Left lung (tissue), 10 donors: Measurements from ENCODE around the gene SMARCAD1. TPM values are rescaled to one million over a fixed set of nuclear protein-coding genes. Genes with fewer than 3 reads are reported as not detected.
"Not testable (repeated sequence)": the region's sequence is repeated elsewhere in the genome, so short reads cannot be mapped to it uniquely, and the experiment has no call there.

ENCODE experiments used
- ATAC-seq: fragments of 200-7000 bp; cut with Tn5 transposase; one replicate; pipeline ENCODE4 v1.9.1; 2020; ENCODE audit warnings: moderate library complexity
- DNase-seq, 4 donors: peaks; one replicate each; pipeline ENCODE4 v3.0.0-alpha.2; 2013 to 2020
- H3K27ac ChIP-seq, 2 donors: fragments of 200-600 bp; sonication (generic) in 1 of 2; one replicate each; pipeline versions ENCODE4 v1.5.0 to v1.8.0; 2020 to 2021
- H3K27me3 ChIP-seq, 2 donors: fragments of 200-600 bp; sonication (generic) in 1 of 2; one replicate each; pipeline versions ENCODE4 v1.5.0 to v1.8.0; 2020 to 2021
- H3K36me3 ChIP-seq, 2 donors: fragments of 200-600 bp; sonication (generic) in 1 of 2; one replicate each; pipeline versions ENCODE4 v1.5.0 to v1.8.0; 2020 to 2021
- H3K4me1 ChIP-seq, 2 donors: fragments of 200-600 bp; one replicate each; pipeline ENCODE4 v1.8.0; 2021
- H3K4me3 ChIP-seq, 2 donors: fragments of 200-600 bp; sonication (generic) in 1 of 2; one replicate each; pipeline versions ENCODE4 v1.5.0 to v1.8.0; 2020 to 2021; ENCODE audit warnings: mild to moderate bottlenecking in 1 of 2
- H3K9me3 ChIP-seq, 2 donors: fragments of 200-600 bp; sonication (generic) in 1 of 2; one replicate each; pipeline versions ENCODE4 v1.5.0 to v1.8.0; 2020 to 2021
- CTCF ChIP-seq, 2 donors: fragments of 200-600 bp; sonication (generic) in 1 of 2; IDR thresholded peaks; one replicate each; pipeline versions ENCODE4 v1.5.0 to v1.8.0; 2021; ENCODE audit warnings: antibody characterized with exemption in 2 of 2
- intact Hi-C, 2 donors: fragments of 100-400 bp; cut with DNase I; formaldehyde crosslinking; loops; one replicate each; pipeline versions ENCODE4 v1.11.2 to v1.14.2; 2022
- polyA plus RNA-seq, 6 donors: library from polyadenylated mRNA; unstranded; fragments of 120-200 nt; gene quantifications; one replicate each; pipeline ENCODE4 v1.2.1, GENCODE V29; 2013; ENCODE audit not compliant: insufficient read length in 6 of 6
- total RNA-seq, 2 donors: library from RNA; stranded (reverse); fragmentation: NEBNext Ultra II Directional; extraction: Animal tissue kit (Norgen Biotek cat#: 25700); gene quantifications; one replicate each; pipeline ENCODE4 v1.2.1, GENCODE V29; 2021
- donor health status: DM: no; HTN: yes; CAD: no.
- donor health status: DM: no; HTN: no; CAD: no.

SMARCAD1 gene
- total and polyA plus RNA-seq, 8 donors: 20.9 to 65.5 (median 55.5) TPM

- intact Hi-C loops: no loop called here
- H3K4me1 ChIP-seq: no peaks in the 10 kb centered on the region
- ATAC-seq (no peak), DNase-seq (no peak)
- no peaks in the 10 kb centered on the region for H3K9me3 ChIP-seq
- no peak overlapping the region for H3K27ac ChIP-seq
- H3K27me3 ChIP-seq: no peaks in the 10 kb centered on the region
- no peak for TF ChIP-seq CTCF (IDR thresholded peaks at IDR 0.05)
- H3K4me3 ChIP-seq: no peak overlapping the region
- H3K36me3 ChIP-seq: no peaks in the 10 kb centered on the region
Observed at GRCh38 chr4:94333866-94334265, 126.2 kb downstream of the SMARCAD1 start.

GRCh38 chr4:94334476-94334875, 126.8 kb downstream of the SMARCAD1 start:
- intact Hi-C loops: no loop called here
- TF ChIP-seq CTCF (IDR thresholded peaks at IDR 0.05): no peak
- Histone ChIP-seq H3K36me3 (no peaks in the 10 kb centered on the region), H3K9me3 (no peaks in the 10 kb centered on the region), H3K4me3 (no peak overlapping the region), H3K27me3 (no peaks in the 10 kb centered on the region), H3K4me1 (no peaks in the 10 kb centered on the region), H3K27ac (no peak overlapping the region)
- ATAC-seq (no peak), DNase-seq (no peak)

- H3K4me1 ChIP-seq: no peaks in the 10 kb centered on the region
- H3K27ac ChIP-seq: no peak overlapping the region
- intact Hi-C loops: no loop called here
- no peak for TF ChIP-seq CTCF (IDR thresholded peaks at IDR 0.05)
- no peak for DNase-seq
- peak; percentile 64 for ATAC-seq
- H3K9me3 ChIP-seq: no peaks in the 10 kb centered on the region
- H3K27me3 ChIP-seq: no peaks in the 10 kb centered on the region
- H3K4me3 ChIP-seq: no peak overlapping the region
- no peaks in the 10 kb centered on the region for H3K36me3 ChIP-seq
Observed at GRCh38 chr4:94334962-94335361, 127.3 kb downstream of the SMARCAD1 start.

- Histone ChIP-seq H3K4me1 (no peaks in the 10 kb centered on the region), H3K9me3 (no peaks in the 10 kb centered on the region), H3K27me3 (no peaks in the 10 kb centered on the region), H3K4me3 (no peak overlapping the region), H3K27ac (no peak overlapping the region), H3K36me3 (no peaks in the 10 kb centered on the region)
- intact Hi-C loops: no loop called here
- DNase-seq (no peak), ATAC-seq (no peak)
- TF ChIP-seq CTCF (IDR thresholded peaks at IDR 0.05): no peak
Observed at GRCh38 chr4:94336303-94336702, 128.6 kb downstream of the SMARCAD1 start.

- H3K9me3 ChIP-seq, H3K27ac ChIP-seq, H3K4me1 ChIP-seq, DNase-seq, intact Hi-C loops, ATAC-seq, H3K27me3 ChIP-seq, H3K36me3 ChIP-seq, H3K4me3 ChIP-seq: not testable (repeated sequence)
Observed at GRCh38 chr4:94336791-94337190, 129.1 kb downstream of the SMARCAD1 start.

GRCh38 chr4:94338681-94339351, 131.2 kb downstream of the SMARCAD1 start:
- H3K27ac ChIP-seq: no peak overlapping the region
- H3K9me3 ChIP-seq: no peaks in the 10 kb centered on the region
- intact Hi-C loops: no loop called here
- no peak for ATAC-seq
- no peak for TF ChIP-seq CTCF (IDR thresholded peaks at IDR 0.05)
- no peak for DNase-seq
- no peak overlapping the region for H3K4me3 ChIP-seq
- no peaks in the 10 kb centered on the region for H3K27me3 ChIP-seq
- H3K36me3 ChIP-seq: no peaks in the 10 kb centered on the region
- no peaks in the 10 kb centered on the region for H3K4me1 ChIP-seq
